B cell (primary cell): ENCODE results near the gene MEF2C. TPM values are rescaled to one million over a fixed set of nuclear protein-coding genes. Genes with fewer than 3 reads are reported as not detected.

Source experiments
- ATAC-seq: fragments of 200-7000 bp; cut with Tn5 transposase; one replicate; pipeline ENCODE4 v1.10.0; 2021; ENCODE audit warnings: low read depth, mild to moderate bottlenecking, moderate number of reproducible peaks, moderate library complexity
- CTCF ChIA-PET: fragments of 350-600 bp; sonication (Branson Sonifier 250); formaldehyde crosslinking; loops from one replicate; lab custom pipeline; 2021; ENCODE audit warnings: antibody characterized with exemption, inconsistent platforms; lab: Charles Lee
- POLR2A ChIA-PET: fragments of 350-600 bp; sonication (Branson Sonifier 250); formaldehyde crosslinking; loops from one replicate; lab custom pipeline; 2021; ENCODE audit warnings: antibody characterized with exemption; lab: Charles Lee
- DNase-seq: peaks from one replicate; pipeline ENCODE4 v3.0.0; 2013
- H2AFZ ChIP-seq: 2 replicates; pipeline ENCODE4 v1.6.1; 2012; ENCODE audit warnings: mild to moderate bottlenecking, low read depth, low read length; ENCODE audit not compliant: insufficient read depth, poor library complexity, severe bottlenecking
- H3K27ac ChIP-seq, 2 donors: 1 replicate in 1 of 2; 2 replicates in 1 of 2; pipeline ENCODE4 v1.5.1; 2012 to 2013; ENCODE audit warnings: low read length in 2 of 2, mild to moderate bottlenecking in 2 of 2, moderate library complexity in 1 of 2
- H3K27me3 ChIP-seq, 4 experiments: fragments of 200-600 bp in 1 of 4; sonication (generic) in 1 of 4; replicated peaks in 1 of 4; 1 replicate in 2 of 4; 2 replicates in 2 of 4; pipeline versions ENCODE4 v1.6.1 to v1.7.0; 2013 to 2016; ENCODE audit warnings: low read length in 3 of 4, mild to moderate bottlenecking in 2 of 4, mixed read lengths in 1 of 4, moderate library complexity in 1 of 4; ENCODE audit not compliant: insufficient read depth in 4 of 4, control insufficient read depth in 3 of 4; ENCODE audit errors: control extremely low read depth in 1 of 4
- H3K36me3 ChIP-seq, 2 experiments: replicated peaks in 1 of 2; 1 replicate in 1 of 2; 2 replicates in 1 of 2; pipeline versions ENCODE4 v1.6.1 to v1.7.1; 2013; ENCODE audit warnings: low read length in 1 of 2; ENCODE audit not compliant: insufficient read depth in 2 of 2, control insufficient read depth in 1 of 2; ENCODE audit errors: control extremely low read depth in 1 of 2, extremely low read depth in 1 of 2
- H3K4me1 ChIP-seq, 2 donors: fragments of 200-600 bp in 1 of 2; sonication (generic) in 1 of 2; 1 replicate in 1 of 2; 2 replicates in 1 of 2; pipeline versions ENCODE4 v1.5.1 to v1.6.1; 2013 to 2017; ENCODE audit warnings: low read length in 2 of 2; ENCODE audit not compliant: control insufficient read depth in 2 of 2, insufficient read depth in 2 of 2
- H3K4me2 ChIP-seq: replicated peaks from 2 replicates; pipeline ENCODE3; 2012; ENCODE audit warnings: mild to moderate bottlenecking, low read depth, low read length; ENCODE audit not compliant: poor library complexity, severe bottlenecking
- H3K4me3 ChIP-seq, 5 experiments: fragments of 200-600 bp in 1 of 5; sonication (generic) in 1 of 5; 1 replicate in 3 of 5; 2 replicates in 2 of 5; pipeline versions ENCODE4 v1.5.1 to v1.7.0; 2011 to 2016; ENCODE audit warnings: low read length in 4 of 5, mild to moderate bottlenecking in 4 of 5, low read depth in 2 of 5, control low read depth in 1 of 5, moderate library complexity in 1 of 5; ENCODE audit not compliant: insufficient read depth in 1 of 5; ENCODE audit errors: control extremely low read depth in 1 of 5, extremely low read depth in 1 of 5
- H3K79me2 ChIP-seq: fragments of 200-600 bp; sonication (generic); one replicate; pipeline ENCODE4 v1.6.0; 2016; ENCODE audit warnings: low read length; ENCODE audit not compliant: control insufficient read depth, insufficient read depth
- H3K9ac ChIP-seq: fragments of 200-600 bp; sonication (generic); 2 replicates; pipeline ENCODE4 v1.6.1; 2017; ENCODE audit warnings: mild to moderate bottlenecking, low read length, moderate library complexity
- H3K9me3 ChIP-seq, 3 donors: one replicate each; pipeline versions ENCODE4 v1.6.1 to v1.7.1; 2013; ENCODE audit warnings: low read length in 2 of 3; ENCODE audit not compliant: control insufficient read depth in 2 of 3, insufficient read depth in 1 of 3; ENCODE audit errors: control extremely low read depth in 1 of 3
- H4K20me1 ChIP-seq: 2 replicates; pipeline ENCODE4 v1.6.0; 2012; ENCODE audit warnings: mild to moderate bottlenecking, low read length; ENCODE audit not compliant: insufficient read depth, control insufficient read depth, poor library complexity, severe bottlenecking
- H3K27ac Mint-ChIP-seq: one replicate; pipeline ENCODE4 v1.8.0; 2021; ENCODE audit warnings: mixed read lengths
- H3K27me3 Mint-ChIP-seq: one replicate; pipeline ENCODE4 v1.8.0; 2021; ENCODE audit warnings: mixed read lengths
- H3K4me1 Mint-ChIP-seq: one replicate; pipeline ENCODE4 v1.8.0; 2021; ENCODE audit warnings: mixed read lengths
- H3K4me3 Mint-ChIP-seq: one replicate; pipeline ENCODE4 v1.8.0; 2021; ENCODE audit warnings: mixed read lengths
- H3K9me3 Mint-ChIP-seq: one replicate; pipeline ENCODE4 v1.8.0; 2022; ENCODE audit warnings: mixed read lengths; ENCODE audit not compliant: insufficient read depth
- CTCF ChIP-seq: fragments of 200-600 bp; IDR thresholded peaks from one replicate; pipeline ENCODE4 v1.8.0; 2022; ENCODE audit warnings: antibody characterized with exemption, mild to moderate bottlenecking
- EZH2 ChIP-seq: IDR thresholded peaks from 2 replicates; pipeline ENCODE4 v1.6.1; 2012; ENCODE audit warnings: borderline replicate concordance, low read depth, mild to moderate bottlenecking, moderate library complexity, low read length; ENCODE audit not compliant: insufficient read depth, poor library complexity, severe bottlenecking
- WGBS: methylation state at CpG from one replicate; pipeline ENCODE4 v1.1.5; 2013; ENCODE audit warnings: missing lambda C conversion rate; ENCODE audit not compliant: insufficient coverage; 5-methylcytosine and 5-hydroxymethylcytosine counted together
- intact Hi-C: fragments of 100-400 bp; cut with micrococcal nuclease; formaldehyde crosslinking; loops from one replicate; pipeline ENCODE4 v1.10.0; 2022
- polyA plus RNA-seq: library from polyadenylated mRNA; depleted of rRNA; stranded (reverse); fragments of >200 nt; gene quantifications from 2 replicates; pipeline ENCODE4 v1.2.3, GENCODE V29; 2012
- total RNA-seq, 2 donors: library from RNA; stranded (reverse); fragments of 120-200 nt in 1 of 2; gene quantifications; 1 replicate in 1 of 2; 2 replicates in 1 of 2; pipeline versions ENCODE4 v1.2.3 to v1.2.4, GENCODE V29; 2013 to 2022

MEF2C gene
- total and polyA plus RNA-seq, 2 donors (not counting 1 experiment from before 2014, with no cell fraction given): 97.4 to 354 TPM

GRCh38 chr5:88840495-88840894 is 42.5 kb downstream of the MEF2C start:
- H3K4me1 Mint-ChIP-seq: peaks cover 70% of the 10 kb centered on the region
- no peaks in the 10 kb centered on the region for H3K27me3 Mint-ChIP-seq
- Histone ChIP-seq H3K27me3 (no peaks in the 10 kb centered on the region), H3K27ac (peak overlapping the region in 1 of 2 donors; percentile 50), H2AFZ (no peak overlapping the region), H3K36me3 (peaks cover 8 to 20% of the 10 kb centered on the region in 2 experiments), H3K9me3 (no peaks in the 10 kb centered on the region), H3K4me3 (no peak overlapping the region), H3K79me2 (peaks cover 98% of the 10 kb centered on the region), H3K9ac (no peak overlapping the region), H3K4me2 (no peak overlapping the region), H3K4me1 (peaks cover 20 to 36% of the 10 kb centered on the region in 2 donors), H4K20me1 (no peaks in the 10 kb centered on the region)
- ChIA-PET POLR2A (interaction anchor here (0.6 kb wide), 1 partner anchor 10 kb away, joined by 4 read pairs; no protein-coding TSS in a partner anchor), CTCF (no interaction called here)
- no peak overlapping the region for H3K4me3 Mint-ChIP-seq
- no peak for ATAC-seq
- intact Hi-C loops: loop anchor here (2.0 kb wide), 1 partner anchor 32 kb away; no protein-coding TSS in a partner anchor
- no peaks in the 10 kb centered on the region for H3K9me3 Mint-ChIP-seq
- DNase-seq: no peak
- H3K27ac Mint-ChIP-seq: peak overlapping the region; percentile 1
- TF ChIP-seq CTCF (no peak), EZH2 (no peak)

GRCh38 chr5:88839238-88839637 is 43.7 kb downstream of the MEF2C start:
- peaks cover 67% of the 10 kb centered on the region for H3K4me1 Mint-ChIP-seq
- POLR2A ChIA-PET: no interaction called here
- H3K27ac Mint-ChIP-seq: peak overlapping the region; percentile 53

More at GRCh38 chr5:88839238-88839637, 43.7 kb downstream of the MEF2C start:
- no CpG with 5 or more reads among the region's 4 CpGs for WGBS
- Histone ChIP-seq H3K4me3 (no peak overlapping the region), H2AFZ (no peak overlapping the region), H3K9ac (no peak overlapping the region), H3K27ac (peak overlapping the region in 1 of 2 donors; percentile 78), H3K9me3 (no peaks in the 10 kb centered on the region), H3K36me3 (peaks cover 8 to 20% of the 10 kb centered on the region in 2 experiments), H3K79me2 (peaks cover 97% of the 10 kb centered on the region), H3K4me2 (peak overlapping the region; percentile 6), H3K27me3 (no peaks in the 10 kb centered on the region), H4K20me1 (no peaks in the 10 kb centered on the region), H3K4me1 (peaks cover 21 to 38% of the 10 kb centered on the region in 2 donors)
- no peak for TF ChIP-seq EZH2
- no peak for TF ChIP-seq CTCF
- H3K4me3 Mint-ChIP-seq: no peak overlapping the region
- intact Hi-C loops: no loop called here
- no peak for DNase-seq
- H3K27me3 Mint-ChIP-seq: no peaks in the 10 kb centered on the region
- CTCF ChIA-PET: no interaction called here
- no peak for ATAC-seq
- no peaks in the 10 kb centered on the region for H3K9me3 Mint-ChIP-seq
